Mesenchymal stem cell (in vitro differentiated cells and primary cell): ENCODE results near the gene WDR46.

Source experiments
- DNase-seq: peaks from one replicate; pipeline ENCODE4 v3.0.0-alpha.2; 2013
- H2AFZ ChIP-seq: one replicate; pipeline ENCODE4 v1.6.1; 2013; ENCODE audit warnings: low read depth, mild to moderate bottlenecking, control low read depth, inconsistent platforms, low read length, moderate library complexity
- H2AK5ac ChIP-seq: 2 replicates; pipeline ENCODE4 v1.6.1; 2013; ENCODE audit warnings: low read length, moderate library complexity, mild to moderate bottlenecking, inconsistent platforms; ENCODE audit not compliant: severe bottlenecking
- H2BK120ac ChIP-seq: one replicate; pipeline ENCODE4 v1.6.1; 2013; ENCODE audit warnings: low read depth, mild to moderate bottlenecking, inconsistent platforms, low read length, moderate library complexity
- H2BK12ac ChIP-seq, 2 experiments: one replicate each; pipeline ENCODE4 v1.6.1; 2013; ENCODE audit warnings: inconsistent platforms in 2 of 2, low read length in 2 of 2, mild to moderate bottlenecking in 2 of 2, moderate library complexity in 2 of 2, control low read depth in 1 of 2
- H2BK15ac ChIP-seq: one replicate; pipeline ENCODE4 v1.6.1; 2013; ENCODE audit warnings: mild to moderate bottlenecking, low read depth, inconsistent platforms; ENCODE audit not compliant: poor library complexity, severe bottlenecking
- H2BK5ac ChIP-seq: 2 replicates; pipeline ENCODE4 v1.6.1; 2013; ENCODE audit warnings: low read depth, mild to moderate bottlenecking, low read length, control low read depth, inconsistent platforms; ENCODE audit not compliant: poor library complexity, severe bottlenecking
- H3K14ac ChIP-seq, 2 experiments: one replicate each; pipeline ENCODE4 v1.6.1; 2013; ENCODE audit warnings: inconsistent platforms in 2 of 2, low read length in 2 of 2, control low read depth in 1 of 2, mild to moderate bottlenecking in 1 of 2, moderate library complexity in 1 of 2
- H3K18ac ChIP-seq, 2 experiments: one replicate each; pipeline ENCODE4 v1.6.1; 2013; ENCODE audit warnings: inconsistent platforms in 2 of 2, low read length in 2 of 2, control low read depth in 1 of 2, low read depth in 1 of 2, mild to moderate bottlenecking in 1 of 2
- H3K23ac ChIP-seq, 2 experiments: one replicate each; pipeline ENCODE4 v1.6.1; 2013; ENCODE audit warnings: inconsistent platforms in 2 of 2, low read length in 2 of 2, mild to moderate bottlenecking in 2 of 2, moderate library complexity in 2 of 2, control low read depth in 1 of 2
- H3K27ac ChIP-seq: 2 replicates; pipeline ENCODE4 v1.5.1; 2013; ENCODE audit warnings: mild to moderate bottlenecking, moderate library complexity, low read length, control low read depth, inconsistent platforms; ENCODE audit not compliant: poor library complexity, severe bottlenecking
- H3K27me3 ChIP-seq, 2 experiments: 2 replicates each; pipeline versions ENCODE4 v1.6.1 to v1.7.0; 2013; ENCODE audit warnings: low read length in 2 of 2, mild to moderate bottlenecking in 2 of 2, moderate library complexity in 2 of 2, control low read depth in 1 of 2, inconsistent platforms in 1 of 2; ENCODE audit not compliant: control insufficient read depth in 1 of 2, insufficient read depth in 1 of 2
- H3K36me3 ChIP-seq, 2 experiments: 2 replicates each; pipeline versions ENCODE4 v1.6.1 to v1.7.0; 2013; ENCODE audit warnings: low read length in 2 of 2, control low read depth in 1 of 2, inconsistent platforms in 1 of 2, low read depth in 1 of 2, mild to moderate bottlenecking in 1 of 2; ENCODE audit not compliant: insufficient read depth in 2 of 2, control insufficient read depth in 1 of 2
- H3K4ac ChIP-seq, 2 experiments: one replicate each; pipeline ENCODE4 v1.6.1; 2013; ENCODE audit warnings: inconsistent platforms in 2 of 2, low read length in 2 of 2, mild to moderate bottlenecking in 2 of 2, moderate library complexity in 2 of 2, control low read depth in 1 of 2, low read depth in 1 of 2
- H3K4me1 ChIP-seq: 2 replicates; pipeline ENCODE4 v1.6.1; 2013; ENCODE audit warnings: low read depth, low read length, control low read depth; ENCODE audit not compliant: control insufficient read depth, insufficient read depth
- H3K4me2 ChIP-seq: 2 replicates; pipeline ENCODE4 v1.6.1; 2013; ENCODE audit warnings: low read length, mild to moderate bottlenecking, inconsistent platforms; ENCODE audit not compliant: poor library complexity, severe bottlenecking
- H3K4me3 ChIP-seq, 2 experiments: 2 replicates each; pipeline versions ENCODE4 v1.5.1 to v1.7.0; 2013; ENCODE audit warnings: low read length in 2 of 2, mild to moderate bottlenecking in 2 of 2, control low read depth in 1 of 2, low read depth in 1 of 2; ENCODE audit not compliant: insufficient read depth in 1 of 2
- H3K79me1 ChIP-seq: replicated peaks from 2 replicates; pipeline ENCODE4 v1.6.1; 2013; ENCODE audit warnings: mild to moderate bottlenecking, control low read depth, low read length, inconsistent platforms; ENCODE audit not compliant: poor library complexity, severe bottlenecking
- H3K9ac ChIP-seq: 2 replicates; pipeline ENCODE4 v1.7.0; 2013; ENCODE audit warnings: mild to moderate bottlenecking, low read length, moderate library complexity
- H3K9me3 ChIP-seq: 2 replicates; pipeline ENCODE4 v1.7.0; 2013; ENCODE audit warnings: mild to moderate bottlenecking, low read length; ENCODE audit not compliant: control insufficient read depth
- H4K8ac ChIP-seq: one replicate; pipeline ENCODE4 v1.6.1; 2013; ENCODE audit warnings: inconsistent platforms, mild to moderate bottlenecking, low read length, moderate library complexity
- H4K91ac ChIP-seq: one replicate; pipeline ENCODE4 v1.6.1; 2013; ENCODE audit warnings: mild to moderate bottlenecking, low read length, inconsistent platforms
- WGBS: methylation state at CpG from one replicate; pipeline ENCODE4 v1.1.7; 2013; ENCODE audit warnings: mixed read lengths; 5-methylcytosine and 5-hydroxymethylcytosine counted together

Gene WDR46

GRCh38 chr6:33279971-33280511 is 9.0 kb downstream of the WDR46 start:
- Histone ChIP-seq H3K36me3 (peaks cover 79 to 87% of the 10 kb centered on the region in 2 experiments), H3K4me1 (peaks cover 36% of the 10 kb centered on the region), H4K91ac (no peak overlapping the region), H3K9me3 (no peaks in the 10 kb centered on the region), H3K14ac (no peak overlapping the region), H3K4ac (no peak overlapping the region), H3K9ac (no peak overlapping the region), H3K79me1 (peaks cover 21% of the 10 kb centered on the region), H3K4me2 (no peak overlapping the region), H3K18ac (no peak overlapping the region), H2BK12ac (no peak overlapping the region), H2AK5ac (no peak overlapping the region), H2AFZ (no peak overlapping the region), H3K27me3 (no peaks in the 10 kb centered on the region), H3K23ac (no peak overlapping the region), H2BK15ac (no peak overlapping the region), H3K27ac (no peak overlapping the region), H4K8ac (no peak overlapping the region), H3K4me3 (no peak overlapping the region), H2BK120ac (no peak overlapping the region), H2BK5ac (no peak overlapping the region)
- 81% methylated on average over 5 of the region's 5 CpGs for WGBS
- DNase-seq = peak; percentile 85

DNA sequence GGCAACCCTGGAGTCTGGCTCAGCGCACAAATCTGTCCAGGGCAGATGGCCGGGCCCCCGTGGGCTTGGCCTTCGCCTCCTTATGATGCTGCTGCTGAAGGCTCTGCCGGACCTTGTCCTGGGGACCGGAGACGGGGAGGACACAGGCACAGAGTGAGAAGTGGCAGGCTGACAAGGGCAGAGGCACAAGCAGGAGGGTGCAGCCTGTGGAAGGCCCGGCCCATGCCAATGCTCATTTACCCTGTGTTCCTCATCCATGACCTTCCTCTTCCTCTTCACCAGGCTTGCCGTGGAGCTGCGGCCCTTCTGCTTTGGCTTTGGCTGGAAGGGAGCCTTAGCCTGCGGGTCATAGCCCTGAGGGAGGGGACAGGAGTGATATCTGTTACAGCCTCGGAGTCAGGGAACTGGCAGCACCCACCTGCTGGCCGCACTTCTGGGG is 9.8 kb downstream of the WDR46 start:
- Histone ChIP-seq H3K9me3 (no peaks in the 10 kb centered on the region), H3K4me2 (no peak overlapping the region), H3K23ac (no peak overlapping the region), H2AFZ (no peak overlapping the region), H3K9ac (no peak overlapping the region), H4K8ac (no peak overlapping the region), H2AK5ac (no peak overlapping the region), H3K4ac (no peak overlapping the region), H3K4me3 (no peak overlapping the region), H3K27ac (no peak overlapping the region), H2BK12ac (no peak overlapping the region), H3K18ac (no peak overlapping the region), H3K36me3 (peaks cover 80 to 87% of the 10 kb centered on the region in 2 experiments), H2BK15ac (no peak overlapping the region), H4K91ac (no peak overlapping the region), H3K4me1 (peaks cover 37% of the 10 kb centered on the region), H3K27me3 (no peaks in the 10 kb centered on the region), H3K79me1 (peaks cover 19% of the 10 kb centered on the region), H2BK120ac (no peak overlapping the region), H2BK5ac (no peak overlapping the region), H3K14ac (no peak overlapping the region)
- WGBS = 96% methylated on average over 11 of the region's 13 CpGs
- DNase-seq = no peak

DNA sequence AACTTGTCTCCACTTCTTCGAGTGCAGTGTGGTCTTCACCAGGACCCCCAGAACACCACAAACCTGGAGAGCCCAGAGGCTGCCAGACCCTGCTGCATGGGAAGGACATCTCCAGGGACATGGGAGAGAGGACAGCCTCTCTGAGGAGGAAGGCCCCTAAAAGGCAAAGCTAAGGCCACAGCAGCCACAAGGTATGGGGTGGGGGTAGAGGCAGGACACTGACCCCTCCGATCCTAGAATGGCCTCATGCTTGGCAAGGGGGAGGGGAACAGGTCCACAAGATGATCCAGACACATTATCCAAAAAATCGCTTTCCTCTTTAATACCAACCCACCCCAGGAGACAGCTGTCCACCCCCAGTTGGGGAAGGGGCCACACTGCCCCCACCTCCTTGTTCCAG is 10.2 kb downstream of the WDR46 start:
- Histone ChIP-seq H3K18ac (no peak overlapping the region), H2AK5ac (no peak overlapping the region)
- WGBS = 98% methylated on average over 2 of the region's 3 CpGs

DNA sequence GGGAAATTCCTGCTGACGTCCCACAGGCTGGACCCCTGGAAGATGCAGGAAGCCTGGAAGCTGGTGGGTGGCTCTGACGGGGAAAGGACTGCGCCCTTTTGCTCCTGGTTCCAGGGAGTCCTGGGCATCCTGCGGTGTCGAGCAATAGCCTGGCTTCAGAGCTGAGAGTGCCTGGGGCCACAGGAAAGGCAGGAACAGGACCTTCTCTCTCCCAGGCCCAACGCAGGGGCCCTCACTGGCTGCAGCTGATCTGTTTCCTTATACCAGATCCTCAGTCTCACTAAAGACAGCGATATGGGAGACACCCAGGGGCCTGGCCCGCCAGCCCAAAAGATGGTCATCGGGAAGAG is 10.7 kb downstream of the WDR46 start:
- no peak overlapping the region for H2BK120ac ChIP-seq
- peak overlapping the region in 1 of 2 experiments; percentile 5 for H2BK12ac ChIP-seq
- peak overlapping the region; percentile 95 for H4K91ac ChIP-seq
- peak overlapping the region; percentile 11 for H2AK5ac ChIP-seq
- peak overlapping the region in 1 of 2 experiments; percentile 79 for H3K4me3 ChIP-seq
- H3K14ac ChIP-seq = no peak overlapping the region
- H3K36me3 ChIP-seq = peaks cover 77 to 87% of the 10 kb centered on the region in 2 experiments
- no peak overlapping the region for H2AFZ ChIP-seq
- no peaks in the 10 kb centered on the region for H3K9me3 ChIP-seq
- 90% methylated on average over 6 of the region's 9 CpGs for WGBS
- DNase-seq = no peak
- H3K79me1 ChIP-seq = peaks cover 17% of the 10 kb centered on the region
- no peak overlapping the region for H4K8ac ChIP-seq
- no peak overlapping the region for H3K27ac ChIP-seq
- no peak overlapping the region for H3K18ac ChIP-seq
- H3K9ac ChIP-seq = peak overlapping the region; percentile 99
- no peaks in the 10 kb centered on the region for H3K27me3 ChIP-seq
- peaks cover 40% of the 10 kb centered on the region for H3K4me1 ChIP-seq
- no peak overlapping the region for H2BK15ac ChIP-seq
- no peak overlapping the region for H3K23ac ChIP-seq
- H2BK5ac ChIP-seq = no peak overlapping the region
- H3K4ac ChIP-seq = no peak overlapping the region
- no peak overlapping the region for H3K4me2 ChIP-seq

More for the DNA sequence above, 10.2 kb downstream of the WDR46 start:
- no peak overlapping the region for H2BK12ac ChIP-seq
- H2BK15ac ChIP-seq = no peak overlapping the region
- no peak overlapping the region for H4K8ac ChIP-seq
- H3K14ac ChIP-seq = no peak overlapping the region
- H3K9me3 ChIP-seq = no peaks in the 10 kb centered on the region
- DNase-seq = no peak
- H3K4ac ChIP-seq = no peak overlapping the region
- H2BK5ac ChIP-seq = no peak overlapping the region
- H3K27ac ChIP-seq = no peak overlapping the region
- no peak overlapping the region for H3K9ac ChIP-seq
- H3K23ac ChIP-seq = no peak overlapping the region
- peaks cover 40% of the 10 kb centered on the region for H3K4me1 ChIP-seq
- H2BK120ac ChIP-seq = no peak overlapping the region
- H3K4me2 ChIP-seq = no peak overlapping the region
- H3K79me1 ChIP-seq = peaks cover 17% of the 10 kb centered on the region
- no peak overlapping the region for H2AFZ ChIP-seq
- H3K27me3 ChIP-seq = no peaks in the 10 kb centered on the region
- H3K36me3 ChIP-seq = peaks cover 80 to 87% of the 10 kb centered on the region in 2 experiments
- no peak overlapping the region for H3K4me3 ChIP-seq
- H4K91ac ChIP-seq = no peak overlapping the region
